ENCODE results near the gene TMEM170B.

TMEM170B gene

DNA sequence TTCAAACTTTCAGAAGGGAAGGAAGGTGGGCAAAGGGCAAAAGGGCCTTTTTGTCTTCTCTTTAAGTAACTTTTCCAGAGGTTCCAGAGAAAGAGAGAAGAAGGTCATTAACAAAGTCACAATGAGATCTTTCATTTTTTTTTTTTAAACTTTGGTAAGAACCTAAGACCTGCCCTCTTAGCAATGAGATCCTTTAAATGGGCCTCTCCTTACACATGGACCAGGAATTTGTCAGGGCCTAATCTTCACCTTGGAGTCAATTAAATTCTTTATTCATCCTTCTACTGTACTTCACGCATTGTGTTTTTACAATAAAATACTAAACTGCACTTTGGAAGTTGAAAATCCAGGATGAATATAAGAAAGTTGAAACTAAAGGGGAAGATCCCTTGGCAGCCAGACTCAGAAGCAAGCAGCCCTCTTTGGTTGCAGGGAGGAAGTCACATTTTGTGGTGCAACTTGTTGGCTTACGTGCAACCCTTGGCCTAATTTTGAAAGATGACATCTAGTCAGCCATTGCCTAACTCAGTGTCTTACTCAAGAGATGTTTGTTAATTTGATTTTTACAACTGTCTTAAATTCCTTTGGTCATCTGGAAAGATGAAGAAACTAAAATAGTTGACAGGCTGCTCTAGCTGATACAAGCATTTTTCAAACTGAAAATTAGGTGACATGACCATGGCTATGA, 11.9 kb upstream of the TMEM170B start:
- no peak for DNase-seq (ENCODE audit: low read depth, low spot score)
- no peak for TF ChIP-seq FOXP2 (optimal IDR thresholded peaks at IDR 0.05; ENCODE audit: control extremely low read depth, extremely low read length, insufficient read depth)
- TF ChIP-seq POLR2AphosphoS5 (IDR thresholded peaks at IDR 0.05; ENCODE audit: borderline replicate concordance, low read depth, low read length): no peak
- no peak for TF ChIP-seq EZH2 (IDR thresholded peaks at IDR 0.05)
- H3K9me3 ChIP-seq (ENCODE audit: low read depth, low read length): no peaks in the 10 kb centered on the region

DNA sequence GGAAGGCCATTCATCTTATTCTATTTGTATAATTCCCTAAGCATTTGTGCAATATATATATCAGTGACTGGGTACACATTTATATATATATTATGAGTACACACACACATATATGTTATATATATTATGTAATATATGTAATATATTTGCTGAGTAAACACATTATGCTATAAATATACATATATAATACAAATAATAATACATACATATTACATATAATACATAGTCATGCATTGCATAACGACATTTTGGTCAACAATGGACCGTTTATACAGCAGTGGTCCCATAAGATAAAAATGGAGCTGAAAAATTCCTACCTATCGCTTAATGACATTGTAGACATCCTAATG, 11.4 kb upstream of the TMEM170B start:
- Histone ChIP-seq H3K36me3 (ENCODE audit: insufficient read depth, low read length) (no peaks in the 10 kb centered on the region), H3K9ac (ENCODE audit: insufficient read length) (no peak overlapping the region), H3K9me3 (ENCODE audit: low read depth, low read length) (no peaks in the 10 kb centered on the region), H3K4me3 (no peak overlapping the region), H3K27ac (no peak overlapping the region)
- no peak for DNase-seq (ENCODE audit: low read depth, low spot score)
- TF ChIP-seq POLR2AphosphoS5 (IDR thresholded peaks at IDR 0.05; ENCODE audit: borderline replicate concordance, low read depth, low read length) (no peak), FOXP2 (optimal IDR thresholded peaks at IDR 0.05; ENCODE audit: control extremely low read depth, extremely low read length, insufficient read depth) (no peak), EZH2 (IDR thresholded peaks at IDR 0.05) (no peak)

More for the DNA sequence above, 11.9 kb upstream of the TMEM170B start:
- no peak overlapping the region for H3K9ac ChIP-seq (ENCODE audit: insufficient read length)
- no peaks in the 10 kb centered on the region for H3K36me3 ChIP-seq (ENCODE audit: insufficient read depth, low read length)
- H3K27ac ChIP-seq: no peak overlapping the region
- H3K4me3 ChIP-seq: no peak overlapping the region

DNA sequence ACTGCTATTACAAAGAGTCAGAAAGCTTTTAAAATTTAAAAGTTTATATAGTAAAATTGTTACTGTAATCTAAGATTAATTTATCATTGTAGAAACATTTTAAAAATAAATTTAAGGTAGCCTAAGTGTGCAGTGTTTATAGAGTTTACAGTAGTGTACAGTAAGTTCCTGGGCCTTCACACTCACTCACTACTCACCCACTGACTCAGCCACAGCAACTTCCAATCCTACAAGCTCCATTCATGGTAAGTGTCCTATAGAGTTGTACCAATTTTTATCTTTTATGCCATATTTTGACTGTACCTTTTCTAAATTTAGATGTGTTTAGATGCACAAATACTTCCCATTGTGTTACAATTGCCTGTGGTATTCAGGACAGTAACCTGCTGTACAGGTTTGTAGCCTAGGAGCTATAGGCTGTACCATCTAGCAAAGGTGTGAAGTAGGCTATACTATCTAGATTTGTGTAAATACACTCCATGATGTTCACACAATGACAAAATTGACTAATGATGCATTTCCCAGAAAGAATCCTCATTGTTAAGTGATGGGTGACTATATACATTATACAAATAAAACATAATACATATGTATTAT, 10.2 kb upstream of the TMEM170B start:
- Histone ChIP-seq H3K36me3 (ENCODE audit: insufficient read depth, low read length) (no peaks in the 10 kb centered on the region), H3K27ac (no peak overlapping the region), H3K9ac (ENCODE audit: insufficient read length) (no peak overlapping the region), H3K9me3 (ENCODE audit: low read depth, low read length) (no peaks in the 10 kb centered on the region), H3K4me3 (no peak overlapping the region)
- TF ChIP-seq FOXP2 (optimal IDR thresholded peaks at IDR 0.05; ENCODE audit: control extremely low read depth, extremely low read length, insufficient read depth) (no peak), POLR2AphosphoS5 (IDR thresholded peaks at IDR 0.05; ENCODE audit: borderline replicate concordance, low read depth, low read length) (no peak), EZH2 (IDR thresholded peaks at IDR 0.05) (no peak)
- no peak for DNase-seq (ENCODE audit: low read depth, low spot score)

DNA sequence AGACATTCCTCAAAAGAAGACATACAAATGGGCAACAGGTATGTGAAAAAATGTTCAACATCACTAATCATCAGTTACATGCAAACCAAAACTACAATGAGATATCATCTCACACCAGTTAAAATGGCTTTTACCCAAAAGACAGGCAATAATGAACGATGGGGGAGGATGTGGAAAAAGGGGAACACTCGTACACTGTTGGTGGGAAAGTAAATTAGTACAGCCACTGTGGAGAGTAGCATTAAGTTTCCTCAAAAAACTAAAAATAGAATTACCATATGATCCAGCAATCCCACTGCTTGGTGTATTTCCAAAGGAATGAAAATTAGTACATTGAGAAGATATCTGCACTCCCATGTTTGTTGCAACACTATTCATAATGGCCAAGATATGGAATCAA, 8.6 kb upstream of the TMEM170B start:
- DNase-seq (ENCODE audit: low read depth, low spot score): no peak
- TF ChIP-seq EZH2 (IDR thresholded peaks at IDR 0.05): no peak
- TF ChIP-seq FOXP2 (optimal IDR thresholded peaks at IDR 0.05; ENCODE audit: control extremely low read depth, extremely low read length, insufficient read depth): no peak
- no peak for TF ChIP-seq POLR2AphosphoS5 (IDR thresholded peaks at IDR 0.05; ENCODE audit: borderline replicate concordance, low read depth, low read length)
- Histone ChIP-seq H3K36me3 (ENCODE audit: insufficient read depth, low read length) (no peaks in the 10 kb centered on the region), H3K4me3 (no peak overlapping the region), H3K9ac (ENCODE audit: insufficient read length) (no peak overlapping the region), H3K9me3 (ENCODE audit: low read depth, low read length) (no peaks in the 10 kb centered on the region), H3K27ac (no peak overlapping the region)

DNA sequence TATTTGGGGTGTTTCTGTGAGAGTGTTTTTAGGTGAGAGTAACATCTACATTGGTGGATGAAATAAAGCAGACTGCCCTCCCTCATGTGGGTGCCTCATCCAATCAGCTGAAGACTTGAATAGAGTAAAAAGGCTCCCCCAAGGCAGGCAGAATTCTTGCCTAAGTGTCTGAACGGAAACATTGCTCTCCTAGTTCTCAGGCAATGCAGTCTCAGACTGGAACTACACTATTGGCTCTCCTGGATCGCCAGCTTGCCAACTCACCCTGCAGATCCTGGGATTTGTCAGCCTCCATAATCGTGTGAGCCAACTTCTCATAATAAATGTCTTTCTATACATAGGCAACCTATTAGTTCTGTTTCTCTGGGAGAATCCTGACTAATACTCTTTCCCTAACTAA, 5.5 kb upstream of the TMEM170B start:
- DNase-seq (ENCODE audit: low read depth, low spot score): no peak
- H3K9me3 ChIP-seq (ENCODE audit: low read depth, low read length): no peaks in the 10 kb centered on the region
- no peak overlapping the region for H3K9ac ChIP-seq (ENCODE audit: insufficient read length)
- no peak overlapping the region for H3K27ac ChIP-seq
- no peaks in the 10 kb centered on the region for H3K36me3 ChIP-seq (ENCODE audit: insufficient read depth, low read length)
- no peak for TF ChIP-seq EZH2 (IDR thresholded peaks at IDR 0.05)
- TF ChIP-seq POLR2AphosphoS5 (IDR thresholded peaks at IDR 0.05; ENCODE audit: borderline replicate concordance, low read depth, low read length): no peak
- no peak for TF ChIP-seq FOXP2 (optimal IDR thresholded peaks at IDR 0.05; ENCODE audit: control extremely low read depth, extremely low read length, insufficient read depth)
- no peak overlapping the region for H3K4me3 ChIP-seq

DNA sequence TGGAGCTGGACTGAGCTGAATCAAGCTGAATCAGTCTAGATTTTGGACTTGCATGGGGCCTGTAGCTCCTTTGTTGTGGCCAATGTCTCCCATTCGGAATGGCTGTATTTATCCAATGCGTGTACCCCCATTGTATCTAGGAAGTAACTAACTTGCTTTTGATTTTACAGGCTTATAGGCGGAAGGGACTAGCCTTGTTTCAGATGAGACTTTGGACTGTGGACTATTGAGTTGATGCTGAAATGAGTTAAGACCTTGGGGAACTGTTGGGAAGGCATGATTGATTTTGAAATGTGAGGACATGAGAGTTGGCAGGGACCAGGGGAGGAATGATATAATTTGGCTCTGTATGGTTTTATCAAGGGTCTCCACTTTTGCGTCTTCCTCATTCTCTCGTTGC, 3.0 kb upstream of the TMEM170B start:
- no peak for TF ChIP-seq POLR2AphosphoS5 (IDR thresholded peaks at IDR 0.05; ENCODE audit: borderline replicate concordance, low read depth, low read length)
- TF ChIP-seq EZH2 (IDR thresholded peaks at IDR 0.05): no peak
- no peak for TF ChIP-seq FOXP2 (optimal IDR thresholded peaks at IDR 0.05; ENCODE audit: control extremely low read depth, extremely low read length, insufficient read depth)
- H3K9ac ChIP-seq (ENCODE audit: insufficient read length): no peak overlapping the region
- no peak overlapping the region for H3K27ac ChIP-seq
- H3K9me3 ChIP-seq (ENCODE audit: low read depth, low read length): no peaks in the 10 kb centered on the region
- no peak overlapping the region for H3K4me3 ChIP-seq
- no peaks in the 10 kb centered on the region for H3K36me3 ChIP-seq (ENCODE audit: insufficient read depth, low read length)
- no peak for DNase-seq (ENCODE audit: low read depth, low spot score)

DNA sequence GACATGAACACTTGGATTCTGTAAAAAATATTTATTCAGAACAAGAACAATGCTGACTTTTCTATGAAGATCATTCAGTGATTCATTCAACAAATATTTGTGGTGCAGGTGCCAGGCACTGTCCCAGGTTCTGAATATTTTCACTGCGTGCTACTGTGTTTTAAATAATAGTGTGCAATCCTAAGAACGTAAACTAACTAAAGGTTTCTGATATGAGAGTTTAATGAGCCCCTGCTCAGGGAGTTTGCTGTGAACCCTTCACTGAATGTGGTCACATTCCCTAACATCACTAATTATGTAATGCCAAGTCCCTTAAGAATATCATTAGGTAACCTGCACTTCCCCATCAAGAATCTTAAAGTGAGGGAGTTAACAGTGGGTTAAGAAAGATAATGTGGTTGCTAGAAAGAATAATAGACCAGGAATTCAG, 1.7 kb upstream of the TMEM170B start:
- no peak overlapping the region for H3K27ac ChIP-seq
- H3K9me3 ChIP-seq (ENCODE audit: low read depth, low read length): no peaks in the 10 kb centered on the region
- H3K36me3 ChIP-seq (ENCODE audit: insufficient read depth, low read length): no peaks in the 10 kb centered on the region
- no peak for TF ChIP-seq EZH2 (IDR thresholded peaks at IDR 0.05)
- TF ChIP-seq POLR2AphosphoS5 (IDR thresholded peaks at IDR 0.05; ENCODE audit: borderline replicate concordance, low read depth, low read length): no peak
- no peak for TF ChIP-seq FOXP2 (optimal IDR thresholded peaks at IDR 0.05; ENCODE audit: control extremely low read depth, extremely low read length, insufficient read depth)
- H3K4me3 ChIP-seq: no peak overlapping the region
- no peak overlapping the region for H3K9ac ChIP-seq (ENCODE audit: insufficient read length)
- DNase-seq (ENCODE audit: low read depth, low spot score): no peak

DNA sequence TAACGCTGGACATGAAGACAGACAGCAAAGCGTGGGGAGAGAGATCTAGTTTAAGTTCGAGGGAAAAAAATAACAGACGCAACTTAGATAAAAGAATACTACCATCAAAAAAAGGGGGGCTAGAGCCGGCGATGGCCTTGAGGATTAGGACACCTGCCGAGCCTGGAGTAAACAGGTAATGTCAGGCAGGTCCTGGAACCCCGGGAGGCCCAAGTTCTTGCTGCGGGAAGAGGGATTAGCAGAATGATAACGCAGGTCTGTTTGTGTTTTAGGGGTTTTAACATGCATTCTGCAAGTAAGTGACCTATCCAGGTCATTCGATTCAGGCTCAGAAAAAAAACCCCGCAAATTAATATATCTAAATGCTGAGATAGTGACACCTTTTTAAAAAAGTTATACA, 754 bp upstream of the TMEM170B start:
- H3K9me3 ChIP-seq (ENCODE audit: low read depth, low read length): no peaks in the 10 kb centered on the region
- no peak for DNase-seq (ENCODE audit: low read depth, low spot score)
- H3K36me3 ChIP-seq (ENCODE audit: insufficient read depth, low read length): no peaks in the 10 kb centered on the region
- H3K4me3 ChIP-seq: peak overlapping the region; percentile 94
- H3K9ac ChIP-seq (ENCODE audit: insufficient read length): peak overlapping the region; percentile 68
- no peak overlapping the region for H3K27ac ChIP-seq
- TF ChIP-seq POLR2AphosphoS5 (IDR thresholded peaks at IDR 0.05; ENCODE audit: borderline replicate concordance, low read depth, low read length): no peak
- no peak for TF ChIP-seq EZH2 (IDR thresholded peaks at IDR 0.05)
- TF ChIP-seq FOXP2 (optimal IDR thresholded peaks at IDR 0.05; ENCODE audit: control extremely low read depth, extremely low read length, insufficient read depth): no peak

Data from SK-N-MC (cell line).